HEK293 (cell line): ENCODE data around the gene RHBDF1.

Experiments
- BCL11B ChIP-seq: fragments of 450-650 bp; formaldehyde crosslinking; IDR thresholded peaks from 2 replicates; pipeline ENCODE4 v1.5.1; 2016; ENCODE audit warnings: low read depth, missing biosample characterization, missing genetic modification characterization
- HOXD13 ChIP-seq: sonication (generic); formaldehyde crosslinking; IDR thresholded peaks from 2 replicates; pipeline ENCODE4 v1.8.0; 2022; ENCODE audit warnings: missing genetic modification reagents, borderline replicate concordance
- KLF10 ChIP-seq: fragments of 450-650 bp; IDR thresholded peaks from 2 replicates; pipeline ENCODE4 v1.5.1; 2018; ENCODE audit warnings: missing biosample characterization, mild to moderate bottlenecking, missing genetic modification characterization
- KLF9 ChIP-seq: fragments of 450-650 bp; formaldehyde crosslinking; IDR thresholded peaks from 2 replicates; pipeline ENCODE4 v1.5.1; 2016; ENCODE audit warnings: missing biosample characterization, missing genetic modification characterization, low read depth
- SCRT1 ChIP-seq: fragments of 450-650 bp; formaldehyde crosslinking; IDR thresholded peaks from 2 replicates; pipeline ENCODE4 v1.5.1; 2016; ENCODE audit warnings: missing biosample characterization, missing genetic modification characterization, borderline replicate concordance
- TRIM28 ChIP-seq: IDR thresholded peaks from 2 replicates; pipeline ENCODE4 v1.6.1; 2011; ENCODE audit warnings: low read length, control low read depth, borderline replicate concordance
- ZEB2 ChIP-seq: fragments of 450-650 bp; formaldehyde crosslinking; IDR thresholded peaks from 2 replicates; pipeline ENCODE4 v1.5.1; 2016; ENCODE audit warnings: missing biosample characterization, missing genetic modification characterization
- ZNF140 ChIP-seq: fragments of 450-650 bp; formaldehyde crosslinking; IDR thresholded peaks from 2 replicates; pipeline ENCODE4 v1.5.1; 2016; ENCODE audit warnings: missing biosample characterization, missing genetic modification characterization
- ZNF16 ChIP-seq: fragments of 450-650 bp; formaldehyde crosslinking; IDR thresholded peaks from 2 replicates; pipeline ENCODE4 v1.5.1; 2016; ENCODE audit warnings: low read depth, missing biosample characterization, missing genetic modification characterization
- ZNF211 ChIP-seq: fragments of 450-650 bp; formaldehyde crosslinking; IDR thresholded peaks from 2 replicates; pipeline ENCODE4 v1.5.1; 2016; ENCODE audit warnings: low read depth, missing biosample characterization, missing genetic modification characterization
- ZNF280D ChIP-seq: fragments of 450-650 bp; formaldehyde crosslinking; IDR thresholded peaks from 2 replicates; pipeline ENCODE4 v1.5.1; 2016; ENCODE audit warnings: missing biosample characterization, missing genetic modification characterization
- ZNF366 ChIP-seq: fragments of 450-650 bp; formaldehyde crosslinking; conservative IDR thresholded peaks from 2 replicates; pipeline ENCODE4 v1.5.1; 2016; ENCODE audit warnings: missing biosample characterization, missing genetic modification characterization
- ZNF416 ChIP-seq: fragments of 450-650 bp; formaldehyde crosslinking; IDR thresholded peaks from 2 replicates; pipeline ENCODE4 v1.5.1; 2016; ENCODE audit warnings: missing biosample characterization, missing genetic modification characterization
- ZNF423 ChIP-seq: fragments of 450-650 bp; formaldehyde crosslinking; IDR thresholded peaks from 2 replicates; pipeline ENCODE4 v1.5.1; 2016; ENCODE audit warnings: missing biosample characterization, missing genetic modification characterization
- ZNF521 ChIP-seq: fragments of 450-650 bp; formaldehyde crosslinking; IDR thresholded peaks from 2 replicates; pipeline ENCODE4 v1.5.1; 2017; ENCODE audit warnings: missing biosample characterization, mild to moderate bottlenecking, missing genetic modification characterization
- ZNF600 ChIP-seq: fragments of 450-650 bp; formaldehyde crosslinking; IDR thresholded peaks from 2 replicates; pipeline ENCODE4 v1.5.1; 2016; ENCODE audit warnings: missing biosample characterization, missing genetic modification characterization
- ZNF654 ChIP-seq: fragments of 450-650 bp; formaldehyde crosslinking; IDR thresholded peaks from 2 replicates; pipeline ENCODE4 v1.5.1; 2016; ENCODE audit warnings: low read depth, missing biosample characterization, missing genetic modification characterization
- ZNF664 ChIP-seq: fragments of 450-650 bp; formaldehyde crosslinking; IDR thresholded peaks from 2 replicates; pipeline ENCODE4 v1.5.1; 2016; ENCODE audit warnings: missing biosample characterization, missing genetic modification characterization
- ZNF677 ChIP-seq: fragments of 450-650 bp; IDR thresholded peaks from 2 replicates; pipeline ENCODE4 v1.5.0; 2018; ENCODE audit warnings: missing biosample characterization, mild to moderate bottlenecking, missing genetic modification characterization, moderate library complexity
- ZSCAN16 ChIP-seq: fragments of 450-650 bp; formaldehyde crosslinking; IDR thresholded peaks from 2 replicates; pipeline ENCODE4 v1.5.1; 2016; ENCODE audit warnings: missing biosample characterization, missing genetic modification characterization
- TF ChIP-seq, protein P1 (sequence below): fragments of 450-650 bp; formaldehyde crosslinking; conservative IDR thresholded peaks from 2 replicates; pipeline ENCODE4 v1.5.1; 2016; ENCODE audit warnings: low read depth, missing biosample characterization, missing genetic modification characterization
- TF ChIP-seq, protein P2 (sequence below): fragments of 450-650 bp; formaldehyde crosslinking; IDR thresholded peaks from 2 replicates; pipeline ENCODE4 v1.5.1; 2016; ENCODE audit warnings: missing biosample characterization, missing genetic modification characterization
- TF ChIP-seq, protein P3 (sequence below): fragments of 450-650 bp; formaldehyde crosslinking; IDR thresholded peaks from 2 replicates; pipeline ENCODE4 v1.5.1; 2017; ENCODE audit warnings: missing biosample characterization, missing genetic modification characterization
- TF ChIP-seq, protein P4 (sequence below): fragments of 450-650 bp; formaldehyde crosslinking; IDR thresholded peaks from 2 replicates; pipeline ENCODE4 v1.5.1; 2016; ENCODE audit warnings: missing biosample characterization, missing genetic modification characterization, borderline replicate concordance
- TF ChIP-seq, protein P5 (sequence below): fragments of 450-650 bp; formaldehyde crosslinking; optimal IDR thresholded peaks from 2 replicates; pipeline ENCODE3; 2016; ENCODE audit warnings: missing biosample characterization, mild to moderate bottlenecking, missing genetic modification characterization

RHBDF1 gene

GRCh38 chr16:117379-118365, 45.2 kb upstream of the RHBDF1 start (continued):
- TF ChIP-seq, protein P1, sequence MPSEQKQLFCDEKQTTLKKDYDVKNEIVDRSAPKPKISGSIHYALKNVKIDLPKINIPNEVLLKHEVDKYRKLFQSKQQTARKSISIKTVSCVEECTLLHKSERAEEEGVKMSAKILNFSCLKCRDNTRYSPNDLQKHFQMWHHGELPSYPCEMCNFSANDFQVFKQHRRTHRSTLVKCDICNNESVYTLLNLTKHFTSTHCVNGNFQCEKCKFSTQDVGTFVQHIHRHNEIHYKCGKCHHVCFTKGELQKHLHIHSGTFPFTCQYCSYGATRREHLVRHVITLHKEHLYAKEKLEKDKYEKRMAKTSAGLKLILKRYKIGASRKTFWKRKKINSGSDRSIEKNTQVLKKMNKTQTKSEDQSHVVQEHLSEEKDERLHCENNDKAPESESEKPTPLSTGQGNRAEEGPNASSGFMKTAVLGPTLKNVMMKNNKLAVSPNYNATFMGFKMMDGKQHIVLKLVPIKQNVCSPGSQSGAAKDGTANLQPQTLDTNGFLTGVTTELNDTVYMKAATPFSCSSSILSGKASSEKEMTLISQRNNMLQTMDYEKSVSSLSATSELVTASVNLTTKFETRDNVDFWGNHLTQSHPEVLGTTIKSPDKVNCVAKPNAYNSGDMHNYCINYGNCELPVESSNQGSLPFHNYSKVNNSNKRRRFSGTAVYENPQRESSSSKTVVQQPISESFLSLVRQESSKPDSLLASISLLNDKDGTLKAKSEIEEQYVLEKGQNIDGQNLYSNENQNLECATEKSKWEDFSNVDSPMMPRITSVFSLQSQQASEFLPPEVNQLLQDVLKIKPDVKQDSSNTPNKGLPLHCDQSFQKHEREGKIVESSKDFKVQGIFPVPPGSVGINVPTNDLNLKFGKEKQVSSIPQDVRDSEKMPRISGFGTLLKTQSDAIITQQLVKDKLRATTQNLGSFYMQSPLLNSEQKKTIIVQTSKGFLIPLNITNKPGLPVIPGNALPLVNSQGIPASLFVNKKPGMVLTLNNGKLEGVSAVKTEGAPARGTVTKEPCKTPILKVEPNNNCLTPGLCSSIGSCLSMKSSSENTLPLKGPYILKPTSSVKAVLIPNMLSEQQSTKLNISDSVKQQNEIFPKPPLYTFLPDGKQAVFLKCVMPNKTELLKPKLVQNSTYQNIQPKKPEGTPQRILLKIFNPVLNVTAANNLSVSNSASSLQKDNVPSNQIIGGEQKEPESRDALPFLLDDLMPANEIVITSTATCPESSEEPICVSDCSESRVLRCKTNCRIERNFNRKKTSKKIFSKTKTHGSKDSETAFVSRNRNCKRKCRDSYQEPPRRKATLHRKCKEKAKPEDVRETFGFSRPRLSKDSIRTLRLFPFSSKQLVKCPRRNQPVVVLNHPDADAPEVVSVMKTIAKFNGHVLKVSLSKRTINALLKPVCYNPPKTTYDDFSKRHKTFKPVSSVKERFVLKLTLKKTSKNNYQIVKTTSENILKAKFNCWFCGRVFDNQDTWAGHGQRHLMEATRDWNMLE: no peak
- TF ChIP-seq ZNF416 (tag by site-specific recombination): no peak
- no peak for TF ChIP-seq ZNF16 (tag by site-specific recombination)
- TF ChIP-seq, protein P2, sequence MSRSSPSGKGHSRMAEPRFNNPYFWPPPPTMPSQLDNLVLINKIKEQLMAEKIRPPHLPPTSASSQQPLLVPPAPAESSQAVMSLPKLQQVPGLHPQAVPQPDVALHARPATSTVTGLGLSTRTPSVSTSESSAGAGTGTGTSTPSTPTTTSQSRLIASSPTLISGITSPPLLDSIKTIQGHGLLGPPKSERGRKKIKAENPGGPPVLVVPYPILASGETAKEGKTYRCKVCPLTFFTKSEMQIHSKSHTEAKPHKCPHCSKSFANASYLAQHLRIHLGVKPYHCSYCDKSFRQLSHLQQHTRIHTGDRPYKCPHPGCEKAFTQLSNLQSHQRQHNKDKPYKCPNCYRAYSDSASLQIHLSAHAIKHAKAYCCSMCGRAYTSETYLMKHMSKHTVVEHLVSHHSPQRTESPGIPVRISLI (tag by site-specific recombination): no peak
- TF ChIP-seq ZNF423 (tag by site-specific recombination): no peak; the same call in 1 of the 2 replicates
- no peak for TF ChIP-seq BCL11B (tag by site-specific recombination)
- TF ChIP-seq ZNF280D: no peak
- TF ChIP-seq ZNF654: peak; percentile 44
- TF ChIP-seq, protein P3, sequence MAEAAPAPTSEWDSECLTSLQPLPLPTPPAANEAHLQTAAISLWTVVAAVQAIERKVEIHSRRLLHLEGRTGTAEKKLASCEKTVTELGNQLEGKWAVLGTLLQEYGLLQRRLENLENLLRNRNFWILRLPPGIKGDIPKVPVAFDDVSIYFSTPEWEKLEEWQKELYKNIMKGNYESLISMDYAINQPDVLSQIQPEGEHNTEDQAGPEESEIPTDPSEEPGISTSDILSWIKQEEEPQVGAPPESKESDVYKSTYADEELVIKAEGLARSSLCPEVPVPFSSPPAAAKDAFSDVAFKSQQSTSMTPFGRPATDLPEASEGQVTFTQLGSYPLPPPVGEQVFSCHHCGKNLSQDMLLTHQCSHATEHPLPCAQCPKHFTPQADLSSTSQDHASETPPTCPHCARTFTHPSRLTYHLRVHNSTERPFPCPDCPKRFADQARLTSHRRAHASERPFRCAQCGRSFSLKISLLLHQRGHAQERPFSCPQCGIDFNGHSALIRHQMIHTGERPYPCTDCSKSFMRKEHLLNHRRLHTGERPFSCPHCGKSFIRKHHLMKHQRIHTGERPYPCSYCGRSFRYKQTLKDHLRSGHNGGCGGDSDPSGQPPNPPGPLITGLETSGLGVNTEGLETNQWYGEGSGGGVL (tag by site-specific recombination): 0 out of 2 replicates have a peak, but pooled peaks have one; percentile 11
- no peak for TF ChIP-seq ZNF211
- 0 out of 2 replicates have a peak, but pooled peaks have one; percentile 43 for TF ChIP-seq ZNF600
- no peak for TF ChIP-seq KLF9
- no peak for TF ChIP-seq HOXD13 (CRISPR knock-in tag)
- no peak for TF ChIP-seq TRIM28
- TF ChIP-seq, protein P4, sequence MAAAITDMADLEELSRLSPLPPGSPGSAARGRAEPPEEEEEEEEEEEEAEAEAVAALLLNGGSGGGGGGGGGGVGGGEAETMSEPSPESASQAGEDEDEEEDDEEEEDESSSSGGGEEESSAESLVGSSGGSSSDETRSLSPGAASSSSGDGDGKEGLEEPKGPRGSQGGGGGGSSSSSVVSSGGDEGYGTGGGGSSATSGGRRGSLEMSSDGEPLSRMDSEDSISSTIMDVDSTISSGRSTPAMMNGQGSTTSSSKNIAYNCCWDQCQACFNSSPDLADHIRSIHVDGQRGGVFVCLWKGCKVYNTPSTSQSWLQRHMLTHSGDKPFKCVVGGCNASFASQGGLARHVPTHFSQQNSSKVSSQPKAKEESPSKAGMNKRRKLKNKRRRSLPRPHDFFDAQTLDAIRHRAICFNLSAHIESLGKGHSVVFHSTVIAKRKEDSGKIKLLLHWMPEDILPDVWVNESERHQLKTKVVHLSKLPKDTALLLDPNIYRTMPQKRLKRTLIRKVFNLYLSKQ (tag by site-specific recombination): no peak
- TF ChIP-seq SCRT1 (tag by site-specific recombination): no peak
- no peak for TF ChIP-seq ZNF664 (tag by site-specific recombination)
- no peak for TF ChIP-seq ZNF140 (tag by site-specific recombination)
- no peak for TF ChIP-seq ZNF521 (tag by site-specific recombination)
- peak; percentile 60 for TF ChIP-seq ZEB2 (tag by site-specific recombination)
- no peak for TF ChIP-seq ZNF366 (tag by site-specific recombination)
- no peak for TF ChIP-seq ZNF677
- TF ChIP-seq, protein P5, sequence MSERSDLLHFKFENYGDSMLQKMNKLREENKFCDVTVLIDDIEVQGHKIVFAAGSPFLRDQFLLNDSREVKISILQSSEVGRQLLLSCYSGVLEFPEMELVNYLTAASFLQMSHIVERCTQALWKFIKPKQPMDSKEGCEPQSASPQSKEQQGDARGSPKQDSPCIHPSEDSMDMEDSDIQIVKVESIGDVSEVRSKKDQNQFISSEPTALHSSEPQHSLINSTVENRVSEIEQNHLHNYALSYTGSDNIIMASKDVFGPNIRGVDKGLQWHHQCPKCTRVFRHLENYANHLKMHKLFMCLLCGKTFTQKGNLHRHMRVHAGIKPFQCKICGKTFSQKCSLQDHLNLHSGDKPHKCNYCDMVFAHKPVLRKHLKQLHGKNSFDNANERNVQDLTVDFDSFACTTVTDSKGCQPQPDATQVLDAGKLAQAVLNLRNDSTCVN (tag by site-specific recombination): peak; percentile 14
- no peak for TF ChIP-seq ZSCAN16 (tag by site-specific recombination)
- TF ChIP-seq KLF10 (tag by site-specific recombination): peak; percentile 37; the same call in 1 of the 2 replicates
